Neutrophil (primary cell): Measurements from ENCODE around the gene KCNE1.

ENCODE experiments used
- H3K27ac ChIP-seq: fragments of 200-600 bp; sonication (generic); 2 replicates; pipeline ENCODE4 v1.5.1; 2016; ENCODE audit warnings: mild to moderate bottlenecking, moderate library complexity
- H3K27me3 ChIP-seq: fragments of 200-600 bp; sonication (generic); 2 replicates; pipeline ENCODE4 v1.6.0; 2016; ENCODE audit warnings: mild to moderate bottlenecking
- H3K36me3 ChIP-seq: fragments of 200-600 bp; sonication (generic); 2 replicates; pipeline ENCODE4 v1.5.1; 2017
- H3K4me1 ChIP-seq, 2 experiments: fragments of 200-600 bp in 1 of 2; sonication (generic) in 1 of 2; 1 replicate in 1 of 2; 2 replicates in 1 of 2; pipeline versions ENCODE4 v1.5.1 to v1.6.1; 2013 to 2016; ENCODE audit warnings: low read depth in 1 of 2, low read length in 1 of 2, mild to moderate bottlenecking in 1 of 2, moderate library complexity in 1 of 2; ENCODE audit not compliant: control insufficient read depth in 1 of 2, insufficient read depth in 1 of 2
- H3K4me3 ChIP-seq, 2 experiments: fragments of 200-600 bp in 1 of 2; sonication (generic) in 1 of 2; 1 replicate in 1 of 2; 2 replicates in 1 of 2; pipeline ENCODE4 v1.5.1; 2013 to 2016; ENCODE audit warnings: low read depth in 1 of 2, low read length in 1 of 2, mild to moderate bottlenecking in 1 of 2, moderate library complexity in 1 of 2
- H3K9me3 ChIP-seq: fragments of 200-600 bp; sonication (generic); 2 replicates; pipeline ENCODE4 v1.5.1; 2016
- CTCF ChIP-seq: fragments of 200-600 bp; sonication (generic); IDR thresholded peaks from 2 replicates; pipeline ENCODE4 v1.5.1; 2016; ENCODE audit warnings: antibody characterized with exemption

KCNE1 gene

GRCh38 chr21:34550182-34550799 is 38.3 kb upstream of the KCNE1 start:
- H3K9me3 ChIP-seq = no peaks in the 10 kb centered on the region
- H3K4me3 ChIP-seq = no peak overlapping the region
- TF ChIP-seq CTCF = no peak
- no peaks in the 10 kb centered on the region for H3K27me3 ChIP-seq
- peaks cover 19 to 20% of the 10 kb centered on the region in 2 experiments for H3K4me1 ChIP-seq
- no peak overlapping the region for H3K27ac ChIP-seq
- H3K36me3 ChIP-seq = no peaks in the 10 kb centered on the region

GRCh38 chr21:34548781-34549376 is 36.9 kb upstream of the KCNE1 start:
- Histone ChIP-seq H3K27me3 (no peaks in the 10 kb centered on the region), H3K9me3 (no peaks in the 10 kb centered on the region), H3K4me1 (peaks cover 33 to 34% of the 10 kb centered on the region in 2 experiments)

GRCh38 chr21:34546542-34546941 is 34.5 kb upstream of the KCNE1 start:
- TF ChIP-seq CTCF = no peak
- Histone ChIP-seq H3K27ac (peak overlapping the region; percentile 86), H3K4me1 (peaks cover 44 to 46% of the 10 kb centered on the region in 2 experiments), H3K4me3 (no peak overlapping the region), H3K36me3 (no peaks in the 10 kb centered on the region), H3K9me3 (no peaks in the 10 kb centered on the region), H3K27me3 (no peaks in the 10 kb centered on the region)

More at GRCh38 chr21:34548781-34549376, 36.9 kb upstream of the KCNE1 start:
- Histone ChIP-seq H3K36me3 (no peaks in the 10 kb centered on the region), H3K4me3 (no peak overlapping the region), H3K27ac (no peak overlapping the region)
- no peak for TF ChIP-seq CTCF

GRCh38 chr21:34545079-34545884 is 33.3 kb upstream of the KCNE1 start:
- peak overlapping the region; percentile 86 for H3K27ac ChIP-seq
- peak overlapping the region; percentile 31 to 37 for H3K4me3 ChIP-seq
- no peaks in the 10 kb centered on the region for H3K27me3 ChIP-seq

More at GRCh38 chr21:34545079-34545884, 33.3 kb upstream of the KCNE1 start:
- H3K9me3 ChIP-seq = no peaks in the 10 kb centered on the region
- H3K4me1 ChIP-seq = peaks cover 44 to 46% of the 10 kb centered on the region in 2 experiments
- no peaks in the 10 kb centered on the region for H3K36me3 ChIP-seq
- no peak for TF ChIP-seq CTCF
